ENCODE results near the gene ZNF500.

The ZNF500 gene

DNA sequence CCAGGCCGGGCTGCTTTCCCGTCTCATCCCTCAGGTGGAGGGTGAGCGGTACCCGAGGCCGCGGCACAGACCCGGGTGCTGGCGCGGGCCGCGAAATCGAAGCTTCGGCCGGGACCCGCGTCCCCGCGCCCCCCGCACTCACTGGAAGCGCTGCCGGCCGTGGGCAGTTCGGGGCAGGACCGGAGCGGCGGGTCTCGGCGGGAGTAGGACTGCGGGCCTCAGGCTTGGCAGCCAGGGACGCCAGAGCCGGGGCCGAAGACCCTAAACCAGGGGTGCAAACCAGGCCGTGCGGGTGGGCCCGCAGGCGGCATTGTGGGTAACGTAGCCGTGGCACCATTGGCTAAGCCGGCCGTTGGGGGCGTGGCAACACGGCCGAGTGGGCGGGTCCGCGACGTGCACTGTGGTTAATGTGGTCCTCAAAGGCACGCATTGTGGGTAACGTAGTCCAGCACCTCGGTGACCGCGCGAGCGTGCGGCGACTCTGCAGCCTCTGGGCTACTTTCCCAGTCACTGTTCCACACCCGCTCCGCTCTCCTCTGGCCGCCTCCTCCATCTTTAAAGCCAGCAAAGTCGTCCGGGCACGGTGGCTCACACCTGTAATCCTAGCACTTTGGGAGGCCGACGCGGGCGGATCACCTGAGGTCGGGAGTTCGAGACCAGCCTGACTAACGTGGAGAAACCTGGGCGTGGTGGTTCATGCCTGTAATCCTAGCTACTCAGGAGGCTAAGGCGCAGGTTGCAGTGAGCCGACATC, at the start of gene ZNF500:
Gene ZNF500 (minus strand): TSS at position 288 of the 754 bp plus-strand sequence. CDS start 1,184 bp downstream, outside the sequence.
- DNase-seq = peak; percentile 97

DNA sequence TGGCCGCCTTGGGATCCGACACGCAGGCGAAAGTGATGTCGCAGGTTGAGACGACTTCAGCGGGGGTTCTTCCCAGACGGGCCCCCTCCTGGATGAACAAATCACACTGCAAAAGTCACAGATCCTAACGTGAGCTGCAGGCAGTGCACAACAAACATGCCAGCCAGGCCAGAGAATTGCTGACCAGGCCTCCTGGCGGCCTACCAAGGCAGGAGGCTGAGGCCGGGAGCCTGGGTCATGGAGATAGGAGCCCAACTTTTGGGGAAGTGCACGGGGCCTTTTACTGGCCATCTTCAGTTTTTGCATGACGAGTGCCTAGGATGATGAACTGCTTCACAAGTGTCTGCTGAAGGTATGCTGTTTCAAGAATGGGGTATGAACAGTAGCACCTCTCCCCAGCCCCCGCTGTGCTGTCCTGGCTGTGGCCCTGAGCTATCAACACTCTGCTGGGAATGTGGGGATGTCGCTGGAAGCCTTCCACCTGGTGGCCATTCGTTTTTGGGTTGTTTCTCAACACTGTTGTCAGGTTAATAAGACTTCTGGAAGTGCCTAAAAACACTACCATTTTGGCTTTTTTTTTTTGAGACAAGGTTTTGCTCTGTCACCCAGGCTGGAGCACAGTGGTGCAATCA, 47.7 kb upstream of the ZNF500 start:
- no peak for DNase-seq

DNA sequence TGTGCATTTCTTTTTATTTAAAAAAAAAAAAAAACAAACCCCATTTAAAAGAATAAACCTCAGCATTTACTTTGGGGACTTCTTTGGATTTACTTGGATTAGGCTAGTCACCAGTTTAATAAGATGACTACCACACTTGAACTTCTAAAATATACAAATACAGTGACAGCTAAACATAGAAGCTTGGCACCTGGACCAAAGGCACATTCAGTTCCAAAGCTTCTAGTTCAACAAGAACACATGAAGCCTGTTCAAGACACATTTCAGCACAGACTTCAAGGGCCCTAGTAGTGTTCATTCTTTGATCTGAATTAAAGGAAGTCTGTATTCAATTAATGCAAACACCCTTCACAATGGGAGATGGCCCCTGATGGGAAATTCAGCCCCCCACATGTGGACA, 47.1 kb upstream of the ZNF500 start:
- no peak for DNase-seq

DNA sequence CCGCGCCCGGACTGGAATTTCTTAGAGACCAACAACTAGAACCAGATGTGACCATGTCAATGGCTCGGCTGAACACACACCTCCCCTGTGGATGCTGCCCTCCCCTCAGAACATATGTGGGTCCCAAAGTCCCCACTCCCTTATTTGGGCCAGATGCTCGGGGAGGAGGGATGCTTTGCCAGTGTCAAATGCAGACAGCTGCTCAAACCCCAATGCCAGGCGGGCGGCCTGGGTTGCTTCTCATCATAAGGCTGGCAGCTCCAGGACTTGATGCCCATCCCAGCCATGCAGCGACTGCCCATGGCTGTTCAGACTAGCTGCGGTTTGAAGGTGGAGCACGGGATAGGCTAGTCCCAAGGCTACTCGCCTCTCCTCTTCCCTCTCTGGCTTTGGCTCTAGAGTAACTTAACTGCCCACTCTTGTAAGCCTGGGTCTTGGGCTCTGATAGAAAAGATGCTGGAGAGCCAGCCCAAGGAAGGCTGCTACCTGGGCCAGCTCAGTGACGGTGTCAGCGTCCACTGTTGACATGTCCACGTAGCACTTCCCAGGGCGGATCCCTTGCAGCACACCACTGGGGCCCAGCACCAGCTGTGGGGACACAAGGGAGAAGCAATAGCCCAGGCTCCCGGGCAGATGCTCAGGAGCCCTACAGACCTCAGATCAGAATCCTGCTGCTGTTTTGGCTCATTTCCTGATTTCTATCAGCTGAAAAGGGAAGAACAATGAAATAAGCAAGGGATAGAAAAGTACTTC, 46.5 kb upstream of the ZNF500 start:
- DNase-seq = no peak

DNA sequence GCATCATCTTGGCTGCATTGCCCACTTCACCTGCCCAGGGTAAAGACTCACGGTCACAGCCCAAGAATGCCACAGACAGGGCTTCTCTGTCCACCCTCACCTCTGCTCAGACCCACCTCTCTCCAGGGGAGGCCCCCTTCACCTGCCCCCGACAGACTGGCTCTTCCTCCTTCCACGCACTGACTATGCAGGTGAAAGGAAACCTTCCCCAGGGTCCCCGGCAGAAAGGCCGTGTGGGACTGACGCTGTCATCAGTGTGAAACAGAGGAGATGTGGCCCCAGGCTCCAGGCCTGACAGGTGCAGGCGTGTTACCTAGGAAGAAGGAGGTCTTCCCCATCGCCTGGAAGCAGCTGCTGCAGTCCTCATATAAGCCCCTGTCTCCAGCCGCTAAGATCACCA, 44.8 kb upstream of the ZNF500 start:
- DNase-seq = no peak

DNA sequence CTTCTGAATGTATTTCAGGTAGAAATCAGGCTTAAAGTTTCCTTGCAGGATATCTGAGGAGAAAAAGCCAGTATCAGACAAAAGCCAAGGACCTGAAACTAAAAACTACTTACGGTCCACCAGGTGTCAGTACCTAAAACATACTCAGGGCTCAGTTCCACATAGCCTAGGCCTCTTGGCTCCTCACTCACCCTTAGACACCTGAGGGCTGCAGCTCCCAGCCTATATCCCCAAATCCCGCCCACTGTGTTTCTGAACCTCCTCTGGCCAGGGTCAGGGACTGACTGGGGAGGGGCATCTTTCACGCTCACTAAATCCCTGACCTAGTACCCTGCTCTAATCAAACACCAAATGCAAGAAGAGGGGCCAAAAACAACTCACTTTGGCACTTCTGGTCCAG, 44.3 kb upstream of the ZNF500 start:
- DNase-seq = no peak

DNA sequence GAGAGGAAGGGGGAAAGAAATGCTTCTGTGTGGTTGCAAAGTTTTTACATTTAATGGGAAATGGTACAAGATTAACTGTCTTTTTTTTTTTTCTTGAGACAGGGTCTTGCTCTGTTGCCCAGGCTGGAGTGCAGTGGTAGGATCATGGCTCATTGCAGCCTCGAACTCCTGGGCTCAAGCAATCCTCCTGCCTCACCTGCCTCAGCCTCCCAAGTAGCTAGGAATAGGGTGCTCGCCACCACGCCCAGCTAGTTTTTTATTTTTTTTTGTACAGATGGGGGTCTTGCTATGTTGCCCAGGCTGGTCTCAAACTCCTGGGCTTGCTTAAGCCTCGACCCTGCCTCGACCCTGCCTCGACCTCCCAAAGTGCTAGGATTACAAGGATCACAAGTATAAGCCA, 39.3 kb upstream of the ZNF500 start:
- DNase-seq = no peak

DNA sequence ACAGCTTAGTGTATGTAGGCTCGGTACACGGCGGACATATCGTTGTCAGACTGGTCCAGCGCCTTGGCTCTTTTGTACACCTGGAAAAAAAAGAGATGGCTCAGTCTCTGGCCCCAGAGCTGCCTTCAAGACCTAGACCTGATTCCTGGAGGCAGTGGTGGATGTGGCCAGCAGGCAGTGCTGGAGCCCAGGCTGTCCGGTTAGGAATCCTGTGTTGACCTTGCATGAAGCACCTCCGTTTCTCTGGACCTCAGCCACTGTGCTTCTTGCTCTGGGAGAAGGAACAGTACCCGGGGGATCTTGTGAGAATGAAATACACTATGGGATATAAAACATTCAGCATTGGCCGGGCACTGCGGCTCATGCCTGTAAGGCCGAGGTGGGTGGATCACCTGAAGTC, 38.3 kb upstream of the ZNF500 start:
- peak; percentile 20 for DNase-seq

DNA sequence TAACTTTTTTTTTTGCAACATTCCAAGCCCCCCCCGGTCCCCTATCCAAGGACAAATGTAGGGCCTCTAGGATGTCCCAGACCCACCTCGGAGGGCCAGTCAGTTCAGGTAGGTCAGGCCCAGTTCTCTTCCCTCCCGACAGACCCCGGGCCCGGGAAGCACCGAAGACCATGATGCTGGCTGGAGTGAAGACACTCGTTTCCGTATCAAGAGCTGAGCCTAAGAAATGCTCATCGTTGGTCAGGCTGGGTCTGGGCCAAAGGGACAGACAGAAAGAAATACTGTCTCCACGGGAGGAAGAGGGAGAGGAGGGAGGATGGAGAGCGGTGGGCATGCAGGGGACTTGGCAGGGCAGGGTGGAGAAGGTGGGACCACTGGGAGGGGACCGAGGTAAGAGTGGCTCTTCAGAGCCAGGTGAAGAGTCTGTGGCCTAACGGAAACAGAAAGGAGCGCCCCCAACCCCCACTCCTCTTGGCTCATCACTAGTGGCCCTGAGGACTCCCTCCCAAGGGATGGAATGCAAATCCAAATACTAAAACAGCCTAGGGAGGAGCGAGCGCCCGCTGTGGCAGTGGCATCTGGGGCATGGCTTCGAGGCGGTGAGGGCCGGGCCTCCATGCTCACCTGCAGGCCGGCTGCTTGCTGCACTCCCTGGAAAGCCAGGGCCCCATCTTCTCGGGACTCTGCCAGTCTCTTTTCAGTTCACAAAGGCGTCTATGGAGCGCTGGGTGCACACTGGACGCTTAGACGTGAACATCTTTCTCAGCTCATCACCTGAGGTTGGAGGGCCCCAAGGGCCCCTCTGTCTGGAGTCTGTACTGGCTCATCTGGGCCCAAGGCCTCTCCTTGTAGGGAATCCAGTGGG, 37.2 kb upstream of the ZNF500 start:
- DNase-seq = no peak

DNA sequence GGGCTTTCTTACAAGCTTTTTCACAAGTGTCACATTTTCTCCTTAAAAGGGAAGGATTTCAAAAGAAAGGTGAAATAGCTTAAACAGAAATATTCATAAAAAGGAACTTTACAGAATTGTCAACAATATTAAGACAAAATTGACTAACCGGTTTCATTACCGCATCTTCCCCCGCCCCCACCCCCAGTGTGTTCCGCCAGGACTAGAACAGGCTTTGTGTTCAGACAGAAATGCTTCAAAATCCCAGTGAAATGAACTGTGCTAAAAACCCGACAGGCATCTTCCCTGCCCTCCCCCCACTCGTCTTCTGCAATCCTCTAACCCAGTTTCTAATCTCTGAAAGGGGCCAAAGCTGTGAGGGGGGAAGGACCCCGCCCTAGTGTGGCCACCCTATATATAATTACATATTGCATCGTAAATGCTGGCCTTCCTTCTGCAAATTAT, 36.5 kb upstream of the ZNF500 start:
- DNase-seq = peak; percentile 28

DNA sequence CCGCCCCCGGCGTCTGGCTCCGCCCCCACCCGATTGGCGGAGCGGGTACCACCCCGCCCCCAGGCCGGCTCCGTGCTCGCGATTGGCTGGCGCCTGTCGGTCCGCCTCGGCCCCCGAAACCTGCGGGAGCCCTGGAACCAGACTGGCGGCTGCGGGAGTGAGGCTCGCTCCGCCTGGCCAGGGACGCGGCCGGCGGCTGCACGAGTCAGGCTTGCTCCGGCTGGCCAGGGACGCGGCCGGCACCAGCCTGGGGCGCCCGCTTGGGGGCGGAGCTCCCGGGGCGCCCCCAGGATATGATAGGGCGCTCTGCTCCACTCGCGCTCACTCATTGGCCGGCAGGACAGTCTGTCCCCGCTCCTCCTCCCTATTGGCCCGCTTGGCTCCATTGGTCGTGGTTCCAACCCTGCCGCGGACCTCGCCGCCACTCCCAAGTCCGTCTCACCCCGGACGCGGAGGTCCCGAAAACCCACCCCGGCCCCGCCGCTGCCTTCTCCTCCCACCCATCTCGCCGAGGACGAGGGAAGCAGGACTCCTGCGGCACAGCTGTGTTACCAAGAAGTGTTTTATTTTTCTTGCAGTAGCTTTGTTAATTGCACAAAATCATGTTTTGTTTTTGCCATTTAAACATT, 35.8 kb upstream of the ZNF500 start:
- peak; percentile 95 for DNase-seq

DNA sequence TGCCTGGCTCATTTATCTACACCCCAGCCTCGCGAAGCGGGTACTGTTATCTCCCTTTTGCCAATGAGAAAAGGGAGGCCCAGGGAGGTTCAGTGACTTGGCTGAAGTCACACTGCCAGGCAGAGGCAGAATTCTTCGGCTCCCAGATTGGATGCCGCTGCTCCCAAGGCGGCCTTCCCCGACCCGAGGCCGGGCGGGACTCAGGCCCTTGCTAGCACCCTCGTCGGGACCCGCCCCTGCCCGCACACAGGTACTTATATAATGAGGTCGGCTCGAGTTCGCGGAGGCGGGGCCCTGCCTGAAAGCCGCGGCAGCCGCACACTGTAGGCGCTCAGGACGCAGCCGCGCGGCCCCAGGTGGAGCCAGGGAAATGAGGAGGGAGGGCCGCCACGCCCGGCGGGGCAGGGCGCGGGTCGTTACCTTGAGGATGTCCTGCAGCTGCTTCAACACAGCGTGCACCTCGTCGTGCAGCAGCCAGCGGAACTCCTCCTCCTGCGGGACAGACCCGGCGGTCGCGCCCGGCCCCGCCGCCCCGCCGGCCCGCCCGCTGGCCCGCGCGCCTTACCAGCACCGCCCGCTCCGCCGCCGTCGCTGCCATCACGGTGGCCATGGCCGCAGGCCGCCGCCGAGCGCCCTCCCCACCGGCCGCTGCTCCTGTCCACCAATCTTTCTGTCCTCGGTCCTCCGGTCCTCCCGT, 35.1 kb upstream of the ZNF500 start, which contains the start of gene ROGDI:
Gene ROGDI (minus strand): TSS at position 672 of the 697 bp plus-strand sequence. CDS start 62 bp downstream, at position 610.
- DNase-seq = peak; percentile 97

DNA sequence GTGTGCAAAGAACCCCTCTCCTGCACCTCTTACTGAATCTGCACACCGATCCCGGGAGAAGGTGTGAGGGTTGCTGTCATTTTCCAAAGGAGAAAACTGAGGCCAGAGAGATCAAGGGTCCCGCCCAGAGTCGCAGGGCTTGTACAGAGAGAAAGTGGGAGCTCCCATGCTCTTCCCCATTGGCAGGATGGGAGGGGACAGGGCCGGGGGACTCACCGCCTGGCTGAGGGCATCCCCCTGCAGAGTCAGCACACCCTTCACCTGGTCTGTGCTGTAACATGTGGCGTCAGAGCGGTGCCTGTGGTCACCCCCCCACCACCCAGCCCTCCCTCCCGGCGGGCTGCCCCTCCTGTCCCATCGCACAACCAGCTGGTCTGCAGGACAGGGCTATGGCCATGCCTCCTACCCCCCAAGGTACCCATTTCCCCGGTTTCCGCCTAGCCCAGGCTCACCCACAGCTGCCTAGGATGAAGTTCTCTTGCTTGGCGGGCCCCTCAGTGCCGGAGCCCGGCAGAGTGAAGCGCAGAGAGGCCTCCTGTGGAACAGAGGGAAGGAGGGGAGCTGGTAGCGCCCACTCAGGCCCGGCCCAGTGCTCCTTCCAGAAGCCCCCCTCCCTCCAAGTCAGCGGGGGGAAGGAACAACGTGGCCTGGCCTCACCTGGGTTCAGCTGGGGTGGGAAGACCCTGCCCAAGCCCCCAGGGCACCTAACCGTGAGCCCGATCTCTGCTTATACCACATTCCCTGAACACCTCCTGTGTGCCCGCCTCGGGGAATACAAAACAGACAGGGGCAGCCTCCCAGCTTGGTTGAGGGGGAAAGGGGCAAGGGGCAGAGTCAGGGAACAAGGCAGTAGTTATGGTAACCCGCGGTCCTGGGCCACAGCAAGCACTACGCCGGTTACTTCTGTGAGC, 34.3 kb upstream of the ZNF500 start:
- peak; percentile 45 for DNase-seq

DNA sequence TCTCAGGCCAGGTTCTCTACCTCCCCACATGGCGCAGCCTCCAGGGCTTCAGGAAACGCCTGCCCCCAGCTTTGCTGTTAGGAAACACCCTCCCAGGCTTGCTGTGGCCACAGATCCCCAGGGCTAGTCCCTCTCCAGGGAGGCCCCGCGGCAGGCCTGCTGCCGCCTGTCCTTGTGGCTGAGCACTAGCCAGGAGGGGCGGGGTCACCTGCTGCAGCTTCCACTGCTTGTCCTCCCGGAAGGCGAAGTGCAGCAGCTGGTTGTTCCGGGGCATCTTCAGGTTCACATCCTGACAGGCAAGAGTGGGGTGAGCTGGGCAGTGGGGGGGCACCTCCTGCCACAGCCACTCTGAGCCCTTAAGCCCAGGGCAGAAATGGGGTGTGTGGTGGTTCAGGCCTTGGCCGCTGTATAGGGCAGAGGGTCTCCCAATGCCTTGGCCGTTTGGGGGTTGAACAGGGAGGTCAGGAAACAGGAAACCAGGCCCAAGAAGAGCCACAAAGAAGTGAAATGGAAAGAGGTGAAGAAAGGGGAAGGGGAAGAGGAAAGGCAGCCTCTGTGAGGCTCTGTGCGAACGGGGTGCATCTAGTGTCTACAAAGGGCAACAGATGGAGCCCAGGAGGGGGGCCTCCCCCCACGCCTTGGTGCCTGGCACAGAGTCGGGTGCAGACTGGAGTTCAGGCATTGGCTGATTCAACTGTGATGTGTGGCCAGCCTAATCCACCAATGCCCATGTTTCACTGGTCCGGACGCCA, 33.5 kb upstream of the ZNF500 start:
- peak; percentile 94 for DNase-seq

DNA sequence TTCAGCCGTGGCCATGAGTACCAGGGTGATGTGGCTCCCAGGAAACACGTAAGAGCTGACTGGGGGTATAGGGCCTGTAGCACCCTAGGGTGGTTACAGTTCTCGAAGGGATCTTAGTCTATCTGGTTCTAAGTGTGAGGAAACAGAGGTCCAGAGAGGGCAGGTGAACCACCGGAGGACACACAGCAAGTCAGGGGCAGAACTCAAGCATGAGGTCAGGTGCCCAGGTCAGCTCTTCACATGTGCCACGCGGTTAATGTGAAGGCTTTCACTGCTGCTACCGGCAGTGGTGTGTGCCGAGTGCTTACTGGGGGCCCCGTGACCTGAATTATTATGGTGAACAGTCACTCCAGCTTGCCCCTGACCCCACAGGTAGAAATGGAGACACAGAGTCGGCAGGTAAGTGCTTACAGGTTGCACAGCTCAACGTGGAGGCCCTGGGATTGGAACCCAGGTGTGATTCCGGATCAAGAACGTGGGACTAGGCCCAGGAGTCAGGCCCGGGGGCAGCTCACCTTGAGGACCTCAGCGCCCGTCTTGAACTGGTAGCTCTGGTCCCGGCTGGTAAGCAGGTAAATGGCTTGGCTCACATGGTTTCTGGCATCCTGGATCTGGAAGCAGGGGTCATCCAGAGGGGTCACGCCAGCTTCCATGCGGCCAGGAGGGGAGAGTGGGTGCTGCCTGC, 32.4 kb upstream of the ZNF500 start:
- no peak for DNase-seq

DNA sequence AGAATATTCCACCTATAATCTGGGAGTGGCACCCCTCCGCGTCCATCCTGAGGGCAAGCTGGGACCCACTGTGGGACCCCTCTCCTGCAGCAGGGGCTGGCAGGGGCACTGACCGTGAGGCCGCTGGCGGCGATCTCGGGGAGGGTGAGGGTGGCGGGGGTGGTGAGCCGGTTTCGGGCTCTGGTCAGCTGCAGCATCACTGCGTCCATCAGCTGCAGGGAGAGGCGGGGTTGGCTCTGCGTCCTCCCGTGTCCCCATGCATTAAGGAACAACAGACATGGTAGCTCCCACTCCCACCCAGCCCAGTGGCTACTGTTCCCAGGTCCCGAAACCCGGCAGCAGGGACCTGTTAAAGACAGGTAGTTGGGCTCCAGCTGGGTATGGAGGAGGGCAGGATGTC, 31.5 kb upstream of the ZNF500 start:
- DNase-seq = no peak

DNA sequence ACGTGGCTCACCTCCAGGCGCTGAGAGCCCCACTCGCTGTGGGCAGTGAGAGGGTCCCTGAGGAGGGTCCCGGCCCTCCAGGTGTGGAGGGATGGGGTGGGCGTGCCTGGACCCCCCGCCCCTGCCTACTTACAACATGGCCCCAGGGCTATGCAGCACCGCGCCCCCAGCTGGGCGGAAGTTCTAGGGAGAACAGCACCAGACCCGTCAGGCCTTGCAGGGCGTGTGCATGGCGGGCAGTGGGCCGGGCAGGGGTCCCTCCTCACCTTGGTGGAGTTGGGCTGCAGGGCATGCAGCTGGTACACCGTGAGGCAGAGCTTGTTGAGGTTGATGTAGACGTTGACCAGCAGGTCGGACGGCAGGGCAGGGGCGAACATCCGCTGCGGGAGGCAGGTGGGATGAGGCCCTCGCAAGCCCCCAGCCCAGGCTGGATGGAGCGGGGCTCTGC, 30.9 kb upstream of the ZNF500 start:
- DNase-seq = no peak

DNA sequence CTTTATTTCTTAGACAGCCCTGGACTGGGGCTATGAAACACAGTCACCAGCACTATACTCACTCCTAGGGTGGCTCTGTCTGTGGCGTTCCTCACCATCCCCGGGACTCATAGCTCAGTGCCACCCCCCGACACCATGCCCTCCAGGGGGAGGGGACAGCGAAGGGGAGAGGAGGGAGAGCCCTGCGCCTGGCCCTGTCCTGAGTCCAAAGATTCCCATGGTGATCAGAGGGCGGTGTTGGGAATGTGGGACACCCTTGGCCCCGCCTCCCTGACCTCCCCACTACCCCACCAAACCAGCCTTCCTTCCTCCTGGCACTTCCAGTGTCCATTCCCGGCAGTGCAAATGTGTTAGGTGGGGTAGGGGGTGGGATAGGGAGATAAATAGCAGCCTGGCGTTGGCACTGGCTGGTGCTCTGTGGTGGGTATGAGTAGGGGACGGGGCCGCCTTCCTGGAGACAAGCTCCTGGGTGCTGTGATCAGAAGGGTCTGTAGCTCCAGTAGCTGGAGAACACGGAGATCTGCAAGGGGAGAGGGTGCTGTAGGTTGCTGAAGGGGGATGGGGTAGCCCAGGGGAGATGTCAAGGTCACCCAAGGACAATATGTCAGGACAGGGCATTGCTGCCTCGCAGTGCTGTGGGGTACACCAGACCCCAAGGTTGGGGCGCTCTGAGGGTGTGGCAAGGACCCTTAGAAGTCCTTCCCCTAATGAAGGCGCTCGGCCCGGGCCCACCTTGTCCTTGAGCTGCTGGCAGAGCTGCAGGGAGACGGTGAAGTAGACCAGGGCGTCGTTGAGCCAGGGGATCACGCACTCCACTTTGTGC, 30.2 kb upstream of the ZNF500 start:
- DNase-seq = no peak
